Measurements from ENCODE around the gene XCL1.
"Not testable (repeated sequence)": the region's sequence is repeated elsewhere in the genome, so short reads cannot be mapped to it uniquely, and the experiment has no call there.

DNA sequence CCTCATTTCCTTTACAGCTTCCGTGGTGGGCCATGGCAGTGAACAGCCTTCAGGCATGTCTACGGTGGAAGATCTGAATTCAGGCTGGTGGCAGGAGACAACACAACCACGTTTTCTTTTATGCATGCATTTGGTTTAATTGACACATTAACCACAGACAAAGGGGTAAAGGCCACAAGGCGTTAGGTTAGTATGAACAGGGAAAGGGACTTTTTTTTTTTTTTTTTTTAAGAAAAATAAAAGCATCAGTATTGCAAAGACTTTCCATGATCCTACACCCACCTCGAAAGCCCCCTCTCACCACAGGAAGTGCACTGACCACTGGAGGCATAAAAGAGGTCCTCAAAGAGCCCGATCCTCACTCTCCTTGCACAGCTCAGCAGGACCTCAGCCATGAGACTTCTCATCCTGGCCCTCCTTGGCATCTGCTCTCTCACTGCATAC is at the start of gene XCL1:
- not testable (repeated sequence) for TF ChIP-seq CTCF (IDR thresholded peaks at IDR 0.05; ENCODE audit: insufficient read depth, low read length); POLR2AphosphoS5 (IDR thresholded peaks at IDR 0.05; ENCODE audit: low read depth)
- TF ChIP-seq, protein P1, sequence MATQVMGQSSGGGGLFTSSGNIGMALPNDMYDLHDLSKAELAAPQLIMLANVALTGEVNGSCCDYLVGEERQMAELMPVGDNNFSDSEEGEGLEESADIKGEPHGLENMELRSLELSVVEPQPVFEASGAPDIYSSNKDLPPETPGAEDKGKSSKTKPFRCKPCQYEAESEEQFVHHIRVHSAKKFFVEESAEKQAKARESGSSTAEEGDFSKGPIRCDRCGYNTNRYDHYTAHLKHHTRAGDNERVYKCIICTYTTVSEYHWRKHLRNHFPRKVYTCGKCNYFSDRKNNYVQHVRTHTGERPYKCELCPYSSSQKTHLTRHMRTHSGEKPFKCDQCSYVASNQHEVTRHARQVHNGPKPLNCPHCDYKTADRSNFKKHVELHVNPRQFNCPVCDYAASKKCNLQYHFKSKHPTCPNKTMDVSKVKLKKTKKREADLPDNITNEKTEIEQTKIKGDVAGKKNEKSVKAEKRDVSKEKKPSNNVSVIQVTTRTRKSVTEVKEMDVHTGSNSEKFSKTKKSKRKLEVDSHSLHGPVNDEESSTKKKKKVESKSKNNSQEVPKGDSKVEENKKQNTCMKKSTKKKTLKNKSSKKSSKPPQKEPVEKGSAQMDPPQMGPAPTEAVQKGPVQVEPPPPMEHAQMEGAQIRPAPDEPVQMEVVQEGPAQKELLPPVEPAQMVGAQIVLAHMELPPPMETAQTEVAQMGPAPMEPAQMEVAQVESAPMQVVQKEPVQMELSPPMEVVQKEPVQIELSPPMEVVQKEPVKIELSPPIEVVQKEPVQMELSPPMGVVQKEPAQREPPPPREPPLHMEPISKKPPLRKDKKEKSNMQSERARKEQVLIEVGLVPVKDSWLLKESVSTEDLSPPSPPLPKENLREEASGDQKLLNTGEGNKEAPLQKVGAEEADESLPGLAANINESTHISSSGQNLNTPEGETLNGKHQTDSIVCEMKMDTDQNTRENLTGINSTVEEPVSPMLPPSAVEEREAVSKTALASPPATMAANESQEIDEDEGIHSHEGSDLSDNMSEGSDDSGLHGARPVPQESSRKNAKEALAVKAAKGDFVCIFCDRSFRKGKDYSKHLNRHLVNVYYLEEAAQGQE (IDR thresholded peaks at IDR 0.05; ENCODE audit: insufficient replicate concordance, low read depth) = not testable (repeated sequence)

All from HL-60 (cell line).